Measurements from ENCODE around the gene PPP1R3E. TPM values are rescaled to one million over a fixed set of nuclear protein-coding genes. Genes with fewer than 3 reads are reported as not detected.
"Not testable (repeated sequence)": the region's sequence is repeated elsewhere in the genome, so short reads cannot be mapped to it uniquely, and the experiment has no call there.

The PPP1R3E gene
- polyA plus RNA-seq, 1 of the 3 experiments (the other 2 are of a cell fraction), result 6.6 TPM

DNA sequence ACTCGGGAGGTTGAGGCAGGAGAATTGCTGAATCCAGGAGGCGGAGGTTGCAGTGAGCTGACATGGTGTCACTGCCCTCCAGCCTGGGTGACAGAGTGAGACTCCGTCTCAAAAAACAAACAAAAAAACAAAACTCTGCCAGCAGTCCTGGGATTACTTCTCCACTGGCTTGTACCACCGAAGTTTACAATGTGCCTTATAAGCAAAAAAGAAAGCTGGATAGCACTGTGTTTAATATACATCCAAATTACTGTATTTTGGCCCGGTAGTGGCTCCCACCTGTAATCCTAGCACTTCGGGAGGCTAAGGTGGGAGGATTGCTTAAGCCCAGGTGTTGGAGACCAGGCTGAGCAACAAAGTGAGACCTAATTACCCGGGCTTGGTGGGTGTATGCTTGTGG is 33.5 kb downstream of the PPP1R3E start (continued):
- TF ChIP-seq USF1 (IDR thresholded peaks at IDR 0.05; ENCODE audit: borderline replicate concordance, low read depth) (no peak), CHD2 (IDR thresholded peaks at IDR 0.05; ENCODE audit: low read length, partially characterized antibody) (no peak), PBX3 (IDR thresholded peaks at IDR 0.05) (no peak), RCOR1 (IDR thresholded peaks at IDR 0.05; ENCODE audit: low read length) (no peak), EZH2phosphoT487 (IDR thresholded peaks at IDR 0.05; ENCODE audit: borderline replicate concordance, low read depth) (no peak), EP300 (IDR thresholded peaks at IDR 0.05; ENCODE audit: borderline replicate concordance in 1 of 2, low read depth in 1 of 2, low read length in 1 of 2) (no peak)
- TF ChIP-seq, protein P1, sequence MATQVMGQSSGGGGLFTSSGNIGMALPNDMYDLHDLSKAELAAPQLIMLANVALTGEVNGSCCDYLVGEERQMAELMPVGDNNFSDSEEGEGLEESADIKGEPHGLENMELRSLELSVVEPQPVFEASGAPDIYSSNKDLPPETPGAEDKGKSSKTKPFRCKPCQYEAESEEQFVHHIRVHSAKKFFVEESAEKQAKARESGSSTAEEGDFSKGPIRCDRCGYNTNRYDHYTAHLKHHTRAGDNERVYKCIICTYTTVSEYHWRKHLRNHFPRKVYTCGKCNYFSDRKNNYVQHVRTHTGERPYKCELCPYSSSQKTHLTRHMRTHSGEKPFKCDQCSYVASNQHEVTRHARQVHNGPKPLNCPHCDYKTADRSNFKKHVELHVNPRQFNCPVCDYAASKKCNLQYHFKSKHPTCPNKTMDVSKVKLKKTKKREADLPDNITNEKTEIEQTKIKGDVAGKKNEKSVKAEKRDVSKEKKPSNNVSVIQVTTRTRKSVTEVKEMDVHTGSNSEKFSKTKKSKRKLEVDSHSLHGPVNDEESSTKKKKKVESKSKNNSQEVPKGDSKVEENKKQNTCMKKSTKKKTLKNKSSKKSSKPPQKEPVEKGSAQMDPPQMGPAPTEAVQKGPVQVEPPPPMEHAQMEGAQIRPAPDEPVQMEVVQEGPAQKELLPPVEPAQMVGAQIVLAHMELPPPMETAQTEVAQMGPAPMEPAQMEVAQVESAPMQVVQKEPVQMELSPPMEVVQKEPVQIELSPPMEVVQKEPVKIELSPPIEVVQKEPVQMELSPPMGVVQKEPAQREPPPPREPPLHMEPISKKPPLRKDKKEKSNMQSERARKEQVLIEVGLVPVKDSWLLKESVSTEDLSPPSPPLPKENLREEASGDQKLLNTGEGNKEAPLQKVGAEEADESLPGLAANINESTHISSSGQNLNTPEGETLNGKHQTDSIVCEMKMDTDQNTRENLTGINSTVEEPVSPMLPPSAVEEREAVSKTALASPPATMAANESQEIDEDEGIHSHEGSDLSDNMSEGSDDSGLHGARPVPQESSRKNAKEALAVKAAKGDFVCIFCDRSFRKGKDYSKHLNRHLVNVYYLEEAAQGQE (IDR thresholded peaks at IDR 0.05; ENCODE audit: low read depth, low read length), result no peak
- TF ChIP-seq, protein P2, sequence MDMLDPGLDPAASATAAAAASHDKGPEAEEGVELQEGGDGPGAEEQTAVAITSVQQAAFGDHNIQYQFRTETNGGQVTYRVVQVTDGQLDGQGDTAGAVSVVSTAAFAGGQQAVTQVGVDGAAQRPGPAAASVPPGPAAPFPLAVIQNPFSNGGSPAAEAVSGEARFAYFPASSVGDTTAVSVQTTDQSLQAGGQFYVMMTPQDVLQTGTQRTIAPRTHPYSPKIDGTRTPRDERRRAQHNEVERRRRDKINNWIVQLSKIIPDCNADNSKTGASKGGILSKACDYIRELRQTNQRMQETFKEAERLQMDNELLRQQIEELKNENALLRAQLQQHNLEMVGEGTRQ (IDR thresholded peaks at IDR 0.05; ENCODE audit: borderline replicate concordance, low read depth, low read length), result no peak

DNA sequence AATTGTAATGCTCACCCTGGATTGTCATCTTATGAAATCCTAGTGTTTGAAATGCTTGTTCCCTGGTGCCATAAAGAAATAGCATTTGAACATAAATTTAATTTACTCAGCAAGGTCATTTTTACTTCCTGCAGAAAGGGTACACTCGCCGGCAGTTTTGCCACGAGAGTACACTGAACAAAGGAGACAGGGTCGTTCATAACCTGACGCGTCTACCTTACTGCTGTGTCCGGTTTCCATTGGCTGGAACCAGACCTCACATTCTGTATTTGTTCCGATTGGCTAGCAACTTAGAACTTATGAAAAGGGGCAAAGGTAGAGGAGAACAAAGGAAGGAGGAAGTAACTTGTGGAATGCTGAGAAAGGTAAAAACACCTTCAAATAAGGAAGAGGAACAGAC is 41.8 kb downstream of the PPP1R3E start:
- 16% methylated on average over 8 of the region's 8 CpGs for WGBS (ENCODE audit: low lambda C conversion rate)
- H2AFZ ChIP-seq (ENCODE audit: low read depth); H3F3A ChIP-seq (replicated peaks; ENCODE audit: insufficient read depth); H3K9me2 ChIP-seq; H3K4me2 ChIP-seq; DNase-seq; H3K9ac ChIP-seq; H3K4me1 ChIP-seq (ENCODE audit: control insufficient read depth in 1 of 2, insufficient read depth in 2 of 2, low read depth in 1 of 2, low read length in 1 of 2); H3K9me3 ChIP-seq; H4K20me1 ChIP-seq (ENCODE audit: insufficient read depth); H3K79me2 ChIP-seq (ENCODE audit: insufficient read depth); H3K4me3 ChIP-seq (ENCODE audit: low read depth in 2 of 2, low read length in 1 of 2); H3K27ac ChIP-seq (ENCODE audit: low read depth in 2 of 2, low read length in 1 of 2); POLR2A ChIA-PET; H3K36me3 ChIP-seq (replicated peaks in 1 of 2; ENCODE audit: control insufficient read depth in 1 of 2, insufficient read depth in 2 of 2, low read length in 1 of 2): not testable (repeated sequence)
- peaks cover 24% of the 10 kb centered on the region; the same call in 1 of the 2 replicates for H3K27me3 ChIP-seq (ENCODE audit: insufficient read depth)
- CTCF ChIA-PET, result interaction anchor here (2.8 kb wide), 1 partner anchor 35 kb away, joined by 7 read pairs; no protein-coding TSS in a partner anchor

Measured in SK-N-SH (cell line).